ENCODE data around the gene JKAMP. TPM values are rescaled to one million over a fixed set of nuclear protein-coding genes. Genes with fewer than 3 reads are reported as not detected.
A peak's percentile ranks its signal among the peaks of the same experiment; 100 is the strongest.

The JKAMP gene
- total RNA-seq, 4 donors from 2014 or later, result 17.8 to 47.4 (median 40.2) TPM

DNA sequence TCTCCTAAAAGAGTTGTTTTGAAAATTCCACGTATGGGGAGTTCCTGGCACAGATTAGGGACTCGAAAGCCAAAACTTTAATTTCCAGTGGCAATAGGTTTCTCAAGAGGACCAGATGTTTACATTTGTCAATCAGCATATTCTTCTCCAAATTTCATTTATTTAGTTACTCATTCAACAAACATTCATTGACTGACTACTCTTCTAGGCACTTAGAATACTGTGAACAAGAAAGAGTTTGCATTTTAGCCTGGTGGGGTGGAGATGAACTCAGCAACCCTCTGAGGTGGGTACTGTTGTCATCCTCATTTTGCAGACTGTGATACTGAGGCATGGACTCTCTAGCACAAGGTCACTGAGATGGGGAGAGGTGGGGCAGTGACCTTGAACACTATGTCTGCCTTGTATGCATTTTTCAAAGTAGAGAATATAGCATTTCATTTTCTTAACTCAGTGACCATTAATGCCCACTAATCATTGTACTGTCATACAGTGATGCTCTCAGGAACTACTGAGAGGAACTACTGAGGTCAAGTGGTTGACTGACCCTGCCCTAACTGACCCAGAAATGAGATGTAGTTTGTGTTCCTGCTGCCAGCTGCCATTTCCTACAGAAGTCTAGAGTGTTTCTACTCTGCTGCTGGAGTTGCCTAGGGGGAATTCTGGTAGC lies 2.3 kb upstream of the JKAMP start:
- no peaks in the 10 kb centered on the region for H3K27me3 ChIP-seq
- H3K36me3 ChIP-seq, result peaks cover 0 to 14% (median 0%) of the 10 kb centered on the region in 3 donors
- H3K9me3 ChIP-seq, result no peaks in the 10 kb centered on the region
- intact Hi-C loops (cut with DNase I), result no loop called here
- peak overlapping the region in 3 of 4 donors; percentile 58 to 93 (median 92) for H3K4me3 ChIP-seq
- no peak for DNase-seq
- peak overlapping the region; percentile 87 to 95 (median 94) for H3K27ac ChIP-seq
- WGBS, 2 donors, result 27 to 43% methylated on average over 2 of the region's 2 CpGs
- peaks cover 16 to 65% (median 43%) of the 10 kb centered on the region in 3 donors for H3K4me1 ChIP-seq
- TF ChIP-seq POLR2A (IDR thresholded peaks at IDR 0.05), result no peak
- TF ChIP-seq, protein P1, sequence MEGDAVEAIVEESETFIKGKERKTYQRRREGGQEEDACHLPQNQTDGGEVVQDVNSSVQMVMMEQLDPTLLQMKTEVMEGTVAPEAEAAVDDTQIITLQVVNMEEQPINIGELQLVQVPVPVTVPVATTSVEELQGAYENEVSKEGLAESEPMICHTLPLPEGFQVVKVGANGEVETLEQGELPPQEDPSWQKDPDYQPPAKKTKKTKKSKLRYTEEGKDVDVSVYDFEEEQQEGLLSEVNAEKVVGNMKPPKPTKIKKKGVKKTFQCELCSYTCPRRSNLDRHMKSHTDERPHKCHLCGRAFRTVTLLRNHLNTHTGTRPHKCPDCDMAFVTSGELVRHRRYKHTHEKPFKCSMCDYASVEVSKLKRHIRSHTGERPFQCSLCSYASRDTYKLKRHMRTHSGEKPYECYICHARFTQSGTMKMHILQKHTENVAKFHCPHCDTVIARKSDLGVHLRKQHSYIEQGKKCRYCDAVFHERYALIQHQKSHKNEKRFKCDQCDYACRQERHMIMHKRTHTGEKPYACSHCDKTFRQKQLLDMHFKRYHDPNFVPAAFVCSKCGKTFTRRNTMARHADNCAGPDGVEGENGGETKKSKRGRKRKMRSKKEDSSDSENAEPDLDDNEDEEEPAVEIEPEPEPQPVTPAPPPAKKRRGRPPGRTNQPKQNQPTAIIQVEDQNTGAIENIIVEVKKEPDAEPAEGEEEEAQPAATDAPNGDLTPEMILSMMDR (IDR thresholded peaks at IDR 0.05), result no peak

DNA sequence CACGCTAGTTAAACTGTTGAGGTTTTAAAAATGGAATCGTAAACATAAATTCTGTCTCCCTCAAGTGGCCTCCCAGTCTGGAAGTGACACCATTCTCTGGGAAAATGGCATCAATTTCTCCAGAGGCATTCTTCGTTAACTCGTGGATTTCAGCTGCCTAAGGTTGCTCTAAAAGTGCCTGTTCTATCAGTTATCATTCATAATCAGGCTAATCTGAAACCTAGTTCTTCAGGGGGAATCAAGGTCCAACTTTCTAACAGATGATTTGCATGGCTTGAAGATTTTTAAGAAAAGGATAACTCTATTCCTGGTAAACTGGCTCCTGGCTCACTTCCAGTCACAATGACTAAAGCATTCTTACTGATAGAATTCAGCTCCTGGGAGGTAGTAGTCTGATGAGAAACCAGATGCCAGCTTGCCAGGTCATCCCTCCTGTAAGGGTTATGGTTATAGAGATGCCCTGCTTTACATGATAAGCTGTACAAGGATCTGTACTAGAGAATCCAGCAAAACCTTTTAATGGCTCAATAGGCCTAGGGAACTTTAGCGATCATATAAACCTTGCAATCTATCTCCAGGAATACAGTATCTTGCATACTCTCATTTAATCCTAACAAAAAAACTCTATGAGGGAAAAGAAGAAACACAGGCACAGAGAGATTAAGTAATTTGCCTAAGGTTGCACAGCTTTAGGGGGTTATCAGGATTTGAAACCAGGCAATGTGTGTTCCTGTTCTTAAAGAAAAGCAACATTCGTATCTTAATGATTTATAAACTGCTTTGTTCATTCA lies 1.6 kb upstream of the JKAMP start:
- Histone ChIP-seq H3K9me3 (no peaks in the 10 kb centered on the region), H3K27ac (peak overlapping the region; percentile 87 to 95 (median 94)), H3K36me3 (peaks cover 0 to 16% (median 0%) of the 10 kb centered on the region in 3 donors), H3K4me1 (peaks cover 16 to 65% (median 44%) of the 10 kb centered on the region in 3 donors), H3K4me3 (peak overlapping the region; percentile 58 to 93 (median 89)), H3K27me3 (no peaks in the 10 kb centered on the region)
- no peak for TF ChIP-seq POLR2A (IDR thresholded peaks at IDR 0.05)
- TF ChIP-seq, protein P1 (IDR thresholded peaks at IDR 0.05), result no peak
- no peak for DNase-seq
- 32 to 59% methylated on average over 6 of the region's 6 CpGs for WGBS, 2 donors
- intact Hi-C loops (cut with DNase I), result no loop called here

DNA sequence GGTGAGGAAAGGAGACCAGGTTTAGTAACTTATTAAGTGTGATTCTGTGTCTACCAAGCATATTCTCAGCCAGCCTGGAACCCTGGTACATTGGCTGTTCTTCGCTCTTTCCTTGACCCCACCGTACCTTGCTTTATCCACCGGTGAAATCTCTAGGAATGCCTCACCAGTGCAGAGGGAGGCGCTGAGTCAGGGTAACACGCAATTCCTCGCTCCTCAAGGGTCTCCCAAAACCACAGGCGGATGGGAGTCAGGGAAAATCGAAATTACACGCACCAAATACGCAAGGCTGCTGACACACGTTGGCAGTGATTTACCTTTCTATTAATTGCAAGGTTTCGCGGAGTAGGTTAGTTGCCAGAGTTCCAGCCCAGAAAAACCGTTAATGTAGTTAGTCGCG lies 954 bp upstream of the JKAMP start:
- 3 to 4% methylated on average over 13 to 16 of the region's 16 CpGs for WGBS, 2 donors

DNA sequence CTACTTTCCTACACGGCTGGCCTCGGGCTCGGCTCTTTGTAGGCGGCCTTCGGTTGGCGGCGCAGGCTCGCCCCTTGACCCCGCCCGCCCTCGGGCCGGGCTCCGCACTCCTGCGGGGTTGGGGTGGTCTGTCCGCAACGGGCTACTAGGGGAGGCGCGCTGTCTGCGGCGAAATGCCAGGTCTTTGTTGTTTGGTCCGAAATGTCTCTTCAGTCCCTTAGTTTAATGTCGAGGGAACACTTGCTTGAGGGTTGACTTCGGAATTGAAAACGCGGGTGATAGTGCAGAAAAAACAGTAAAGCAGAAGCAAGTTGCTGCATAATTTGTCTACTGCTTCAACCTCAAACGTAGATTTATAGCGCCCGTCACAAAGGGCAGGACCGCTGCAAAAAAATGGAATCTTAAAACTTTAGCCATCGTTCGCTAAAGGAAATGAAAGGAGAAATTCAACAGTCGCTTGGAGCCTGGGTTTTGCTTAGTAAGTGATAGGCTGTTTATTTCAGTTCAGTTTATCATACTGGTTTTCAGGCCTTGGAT lies 390 bp downstream of the JKAMP start:
- H3K27ac ChIP-seq, result peak overlapping the region; percentile 87 to 95 (median 94)
- no peaks in the 10 kb centered on the region for H3K9me3 ChIP-seq
- intact Hi-C loops (cut with DNase I), result no loop called here
- TF ChIP-seq, protein P1 (IDR thresholded peaks at IDR 0.05), result no peak
- no peak for TF ChIP-seq POLR2A (IDR thresholded peaks at IDR 0.05)
- H3K27me3 ChIP-seq, result no peaks in the 10 kb centered on the region
- peaks cover 16 to 62% (median 44%) of the 10 kb centered on the region in 3 donors for H3K4me1 ChIP-seq
- DNase-seq, result no peak
- peaks cover 0 to 24% (median 0%) of the 10 kb centered on the region in 3 donors for H3K36me3 ChIP-seq
- WGBS, 2 donors, result 0% methylated on average over 8 to 11 of the region's 32 CpGs
- H3K4me3 ChIP-seq, result peak overlapping the region; percentile 58 to 93 (median 89)

More for the DNA sequence above, 954 bp upstream of the JKAMP start:
- peaks cover 16 to 65% (median 44%) of the 10 kb centered on the region in 3 donors for H3K4me1 ChIP-seq
- H3K36me3 ChIP-seq, result peaks cover 0 to 19% (median 0%) of the 10 kb centered on the region in 3 donors
- DNase-seq, result no peak
- TF ChIP-seq, protein P1 (IDR thresholded peaks at IDR 0.05), result no peak
- no peak for TF ChIP-seq POLR2A (IDR thresholded peaks at IDR 0.05)
- intact Hi-C loops (cut with DNase I), result no loop called here
- peak overlapping the region; percentile 58 to 93 (median 89) for H3K4me3 ChIP-seq
- H3K9me3 ChIP-seq, result no peaks in the 10 kb centered on the region
- peak overlapping the region; percentile 87 to 95 (median 94) for H3K27ac ChIP-seq
- no peaks in the 10 kb centered on the region for H3K27me3 ChIP-seq
